H1 (cell line): ENCODE data around the gene CORO1C. TPM values are rescaled to one million over a fixed set of nuclear protein-coding genes. Genes with fewer than 3 reads are reported as not detected.

Source experiments
- CTCF ChIA-PET: fragments of 300-600 bp; sonication (Branson Sonifier 250); formaldehyde crosslinking; loops from one replicate; lab custom pipeline; 2021; ENCODE audit not compliant: partially characterized antibody; lab: Charles Lee
- POLR2A ChIA-PET: fragments of 300-600 bp; sonication (Branson Sonifier 250); formaldehyde crosslinking; loops from one replicate; lab custom pipeline; 2021; ENCODE audit warnings: inconsistent platforms; ENCODE audit not compliant: partially characterized antibody; lab: Charles Lee
- DNase-seq, 2 experiments: peaks; one replicate each; pipeline versions ENCODE4 v3.0.0 to v3.0.0-alpha.2; 2010 to 2022; ENCODE audit warnings: low spot score in 2 of 2, low read depth in 1 of 2, mixed read lengths in 1 of 2
- FAIRE-seq: peaks from 2 replicates; lab custom pipeline; 2011; peaks lifted over from hg19 to GRCh38; lab: Jason Lieb, UNC
- H2AFZ ChIP-seq: 2 replicates; pipeline ENCODE4 v1.8.1; 2012; ENCODE audit warnings: low read length, inconsistent platforms
- H2AK5ac ChIP-seq: 2 replicates; pipeline ENCODE4 v1.6.1; 2013; ENCODE audit warnings: low read depth, low read length
- H2BK120ac ChIP-seq: replicated peaks from 2 replicates; pipeline ENCODE3; 2013; ENCODE audit warnings: low read depth, low read length, inconsistent platforms
- H2BK12ac ChIP-seq: 2 replicates; pipeline ENCODE4 v1.6.1; 2013; ENCODE audit warnings: low read depth, low read length
- H2BK15ac ChIP-seq: 2 replicates; pipeline ENCODE4 v1.6.1; 2013; ENCODE audit warnings: low read length
- H2BK20ac ChIP-seq: 2 replicates; pipeline ENCODE4 v1.6.1; 2013; ENCODE audit warnings: low read length
- H2BK5ac ChIP-seq: 2 replicates; pipeline ENCODE4 v1.6.1; 2013; ENCODE audit warnings: low read depth, low read length
- H3K14ac ChIP-seq: 2 replicates; pipeline ENCODE4 v1.6.1; 2013; ENCODE audit warnings: inconsistent platforms; ENCODE audit not compliant: insufficient read length
- H3K18ac ChIP-seq: 2 replicates; pipeline ENCODE4 v1.6.1; 2013; ENCODE audit warnings: low read length; ENCODE audit errors: extremely low read depth
- H3K23ac ChIP-seq: 2 replicates; pipeline ENCODE4 v1.6.1; 2013; ENCODE audit warnings: inconsistent platforms; ENCODE audit not compliant: insufficient read length
- H3K23me2 ChIP-seq: 2 replicates; pipeline ENCODE4 v1.6.1; 2013; ENCODE audit warnings: low read depth, low read length
- H3K27ac ChIP-seq: 2 replicates; pipeline ENCODE4 v1.6.1; 2011; ENCODE audit warnings: low read depth, low read length, inconsistent platforms
- H3K27me3 ChIP-seq, 4 experiments: replicated peaks in 1 of 4; 1 replicate in 1 of 4; 2 replicates in 3 of 4; pipeline versions ENCODE4 v1.6.1 to v1.8.1; 2011 to 2013; ENCODE audit warnings: low read length in 3 of 4, mild to moderate bottlenecking in 3 of 4, inconsistent platforms in 2 of 4, mixed read lengths in 2 of 4, moderate library complexity in 1 of 4; ENCODE audit not compliant: control insufficient read depth in 3 of 4, insufficient read depth in 3 of 4; ENCODE audit errors: extremely low read depth in 1 of 4
- H3K36me3 ChIP-seq, 4 experiments: 2 replicates each; pipeline versions ENCODE4 v1.6.1 to v1.8.1; 2011 to 2013; ENCODE audit warnings: mild to moderate bottlenecking in 4 of 4, low read length in 3 of 4, moderate library complexity in 2 of 4, control low read depth in 1 of 4, inconsistent platforms in 1 of 4; ENCODE audit not compliant: insufficient read depth in 4 of 4, control insufficient read depth in 2 of 4
- H3K4ac ChIP-seq: replicated peaks from 2 replicates; pipeline ENCODE3; 2013; ENCODE audit warnings: low read length, low read depth, mixed read lengths, inconsistent platforms; ENCODE audit not compliant: insufficient read length
- H3K4me1 ChIP-seq, 4 experiments: replicated peaks in 1 of 4; 1 replicate in 1 of 4; 2 replicates in 3 of 4; pipeline versions ENCODE4 v1.6.1 to v1.8.1; 2011 to 2013; ENCODE audit warnings: low read length in 3 of 4, inconsistent platforms in 2 of 4, mixed read lengths in 1 of 4; ENCODE audit not compliant: insufficient read depth in 4 of 4, control insufficient read depth in 3 of 4
- H3K4me2 ChIP-seq, 2 experiments: 2 replicates each; pipeline versions ENCODE4 v1.6.1 to v1.8.1; 2011 to 2013; ENCODE audit warnings: low read depth in 2 of 2, low read length in 2 of 2, control low read depth in 1 of 2, inconsistent platforms in 1 of 2, mild to moderate bottlenecking in 1 of 2; ENCODE audit not compliant: insufficient read depth in 1 of 2
- H3K4me3 ChIP-seq, 4 experiments: fragments of 200-600, 300-600 bp in 1 of 4; sonication (generic), shearing (Covaris generic), sonication (Bioruptor Twin) in 1 of 4; 2 replicates each; pipeline versions ENCODE4 v1.5.1 to v1.8.1; 2011 to 2016; ENCODE audit warnings: low read length in 4 of 4, low read depth in 3 of 4, control low read depth in 2 of 4, inconsistent platforms in 2 of 4, mild to moderate bottlenecking in 2 of 4, mixed read lengths in 1 of 4, moderate library complexity in 1 of 4; ENCODE audit not compliant: insufficient read depth in 2 of 4; ENCODE audit errors: extremely low read depth in 1 of 4
- H3K56ac ChIP-seq: replicated peaks from 2 replicates; pipeline ENCODE3; 2013; ENCODE audit warnings: low read depth, mild to moderate bottlenecking, mixed read lengths, low read length, inconsistent platforms; ENCODE audit not compliant: insufficient read length
- H3K79me1 ChIP-seq: 2 replicates; pipeline ENCODE4 v1.6.1; 2013; ENCODE audit warnings: low read depth, low read length, control low read depth
- H3K79me2 ChIP-seq, 2 experiments: 2 replicates each; pipeline versions ENCODE4 v1.6.1 to v1.8.1; 2012 to 2013; ENCODE audit warnings: low read length in 2 of 2, mild to moderate bottlenecking in 2 of 2, inconsistent platforms in 1 of 2; ENCODE audit not compliant: insufficient read depth in 2 of 2, control insufficient read depth in 1 of 2
- H3K9ac ChIP-seq, 4 experiments: replicated peaks in 1 of 4; 1 replicate in 1 of 4; 2 replicates in 3 of 4; pipeline versions ENCODE4 v1.6.1 to v1.8.1; 2011 to 2013; ENCODE audit warnings: low read depth in 3 of 4, low read length in 3 of 4, control low read depth in 2 of 4, mild to moderate bottlenecking in 2 of 4, moderate library complexity in 2 of 4, inconsistent platforms in 1 of 4; ENCODE audit errors: extremely low read depth in 1 of 4
- H3K9me3 ChIP-seq, 2 experiments: 2 replicates each; pipeline versions ENCODE4 v1.6.1 to v1.8.1; 2012 to 2013; ENCODE audit warnings: mild to moderate bottlenecking in 2 of 2, moderate library complexity in 2 of 2, control low read depth in 1 of 2, inconsistent platforms in 1 of 2, low read depth in 1 of 2, low read length in 1 of 2, mixed read lengths in 1 of 2; ENCODE audit not compliant: insufficient read depth in 2 of 2
- H4K20me1 ChIP-seq, 2 experiments: replicated peaks in 1 of 2; 2 replicates each; pipeline versions ENCODE3 to v1.8.1; 2011 to 2013; ENCODE audit warnings: inconsistent platforms in 2 of 2, low read length in 2 of 2, mild to moderate bottlenecking in 1 of 2; ENCODE audit not compliant: insufficient read depth in 2 of 2, control insufficient read depth in 1 of 2
- H4K5ac ChIP-seq: 2 replicates; pipeline ENCODE4 v1.6.1; 2013; ENCODE audit warnings: low read length, low read depth, mixed read lengths, inconsistent platforms; ENCODE audit not compliant: insufficient read length
- H4K8ac ChIP-seq: 2 replicates; pipeline ENCODE4 v1.8.0; 2013; ENCODE audit warnings: mild to moderate bottlenecking, moderate library complexity, low read length, inconsistent platforms; ENCODE audit not compliant: insufficient read depth; ENCODE audit errors: extremely low read depth
- H4K91ac ChIP-seq: replicated peaks from 2 replicates; pipeline ENCODE3; 2013; ENCODE audit warnings: low read length, mixed read lengths, inconsistent platforms; ENCODE audit not compliant: insufficient read length
- BRCA1 ChIP-seq: IDR thresholded peaks from 2 replicates; pipeline ENCODE4 v1.6.1; 2012; ENCODE audit warnings: low read depth, low read length, improper control_type of control experiment
- GTF2F1 ChIP-seq: IDR thresholded peaks from 2 replicates; pipeline ENCODE4 v1.6.1; 2012; ENCODE audit warnings: low read depth, low read length, improper control_type of control experiment, borderline replicate concordance
- KDM1A ChIP-seq: fragments of 200-600, 300-600 bp; sonication (generic); IDR thresholded peaks from 2 replicates; pipeline ENCODE4 v1.7.1; 2016; ENCODE audit warnings: mild to moderate bottlenecking, low read length, borderline replicate concordance
- MAX ChIP-seq: IDR thresholded peaks from 2 replicates; pipeline ENCODE4 v1.6.1; 2012; ENCODE audit warnings: inconsistent platforms
- RAD21 ChIP-seq, 2 experiments: IDR thresholded peaks in 1 of 2; conservative IDR thresholded peaks in 1 of 2; 2 replicates each; pipeline ENCODE4 v1.6.1; 2011; ENCODE audit warnings: low read depth in 2 of 2, low read length in 2 of 2, improper control_type of control experiment in 1 of 2, inconsistent platforms in 1 of 2, mild to moderate bottlenecking in 1 of 2, moderate library complexity in 1 of 2
- RFX5 ChIP-seq: IDR thresholded peaks from 2 replicates; pipeline ENCODE4 v1.6.1; 2011; ENCODE audit warnings: low read depth, low read length, improper control_type of control experiment, borderline replicate concordance
- SAP30 ChIP-seq: fragments of 300-600 bp; sonication (generic); IDR thresholded peaks from 2 replicates; pipeline ENCODE4 v1.7.1; 2012; ENCODE audit warnings: low read length, moderate library complexity, mild to moderate bottlenecking, inconsistent platforms; ENCODE audit not compliant: insufficient read depth, insufficient replicate concordance
- SP1 ChIP-seq: IDR thresholded peaks from 2 replicates; pipeline ENCODE4 v1.6.1; 2011; ENCODE audit warnings: low read depth, low read length
- TAF7 ChIP-seq: optimal IDR thresholded peaks from 2 replicates; pipeline ENCODE3; 2011; ENCODE audit warnings: low read depth, mild to moderate bottlenecking, inconsistent platforms, low read length, moderate library complexity, borderline replicate concordance
- TEAD4 ChIP-seq: IDR thresholded peaks from 2 replicates; pipeline ENCODE4 v1.6.1; 2012; ENCODE audit warnings: low read depth, low read length, inconsistent platforms, mixed read lengths
- YY1 ChIP-seq: IDR thresholded peaks from 2 replicates; pipeline ENCODE4 v1.6.1; 2011; ENCODE audit warnings: low read depth, mild to moderate bottlenecking, low read length
- WGBS, 2 experiments: shearing (Covaris generic) in 1 of 2; methylation state at CpG; one replicate each; pipeline versions ENCODE4 v1.1.6 to v1.1.7; 2013 to 2015; ENCODE audit warnings: low lambda C conversion rate in 2 of 2, mixed read lengths in 2 of 2, inconsistent platforms in 1 of 2, low coverage in 1 of 2, missing lambda C conversion rate in 1 of 2; ENCODE audit not compliant: insufficient replicate concordance in 2 of 2, insufficient coverage in 1 of 2, insufficient read length in 1 of 2; ENCODE audit errors: extremely low coverage in 1 of 2, missing lambda C conversion rate in 1 of 2; 5-methylcytosine and 5-hydroxymethylcytosine counted together
- polyA plus RNA-seq, 7 experiments: library from polyadenylated mRNA; depleted of rRNA in 3 of 7; stranded (reverse) in 5 of 7; unstranded in 2 of 7; fragments of >200 nt in 5 of 7; fragments of 200-250 nt in 2 of 7; gene quantifications; 1 replicate in 5 of 7; 2 replicates in 1 of 7; 4 replicates in 1 of 7; pipeline versions ENCODE4 v1.2.1 to v1.2.3, GENCODE V29; 2011 to 2013; ENCODE audit warnings: missing spikeins in 2 of 7, mixed read lengths in 2 of 7
- total RNA-seq: library from RNA; stranded (reverse); fragmentation: NEBNext Ultra II Directional; extraction: Animal tissue kit (Norgen Biotek cat#: 25700); gene quantifications from 2 replicates; pipeline ENCODE4 v1.2.1, GENCODE V29; 2021

The CORO1C gene
- total and polyA plus RNA-seq, 2 of the 8 experiments (the other 6 are each of a cell fraction or from before 2014, with no cell fraction given): 72.7 to 120 TPM

GRCh38 chr12:108612788-108613282 is 118.5 kb downstream of the CORO1C start:
- no peak overlapping the region for H2BK120ac ChIP-seq
- no peaks in the 10 kb centered on the region for H3K36me3 ChIP-seq
- no peak overlapping the region for H3K4me2 ChIP-seq
- H4K5ac ChIP-seq: no peak overlapping the region
- 66% methylated on average over 8 of the region's 8 CpGs; no CpG with 5 or more reads in 1 of the 2 experiments for WGBS, 2 experiments
- no peak overlapping the region; the same call in 1 of the 2 replicates for H2BK20ac ChIP-seq
- H3K4me1 ChIP-seq: peaks cover 0 to 12% (median 1%) of the 10 kb centered on the region in 4 experiments; a peak in 4 of 7 replicates
- no peak overlapping the region for H2AFZ ChIP-seq
- H3K4ac ChIP-seq: peak overlapping the region; percentile 15
- no peak overlapping the region for H4K8ac ChIP-seq
- H2BK5ac ChIP-seq: peak overlapping the region; percentile 48; the same call in 1 of the 2 replicates
- no peak overlapping the region for H3K27ac ChIP-seq
- no peak overlapping the region for H3K23ac ChIP-seq
- H2AK5ac ChIP-seq: no peak overlapping the region
- H3K56ac ChIP-seq: no peak overlapping the region
- no peak overlapping the region for H3K9ac ChIP-seq
- H3K79me2 ChIP-seq: no peaks in the 10 kb centered on the region
- H3K4me3 ChIP-seq: no peak overlapping the region
- ChIA-PET POLR2A (interaction anchor here (0.7 to 2.0 kb wide), 7 partner anchors 8 to 51 kb away, joined by 3 to 10 read pairs (median 3); partner anchors contain the start of genes ISCU and SART3), CTCF (interaction anchor here (0.6 to 22.5 kb wide), 15 partner anchors 8 to 651 kb away, joined by 3 to 523 read pairs (median 5); partner anchors contain the start of genes ISCU and SART3)
- H3K18ac ChIP-seq: peak overlapping the region; percentile 26; the same call in 1 of the 2 replicates
- no peaks in the 10 kb centered on the region for H3K27me3 ChIP-seq
- H3K79me1 ChIP-seq: no peaks in the 10 kb centered on the region
- H3K14ac ChIP-seq: no peak overlapping the region
- no peak for FAIRE-seq
- no peaks in the 10 kb centered on the region for H3K23me2 ChIP-seq
- peak overlapping the region; percentile 79 for H4K91ac ChIP-seq
- no peaks in the 10 kb centered on the region for H4K20me1 ChIP-seq
- TF ChIP-seq KDM1A (peak; percentile 69; the same call in 1 of the 2 replicates), BRCA1 (no peak), TAF7 (no peak), SP1 (peak; percentile 89), RAD21 (IDR thresholded peaks at IDR 0.05 in 1 of 2, conservative IDR thresholded peaks at IDR 0.05 in 1 of 2; ENCODE audit: low read depth in 2 of 2, low read length in 2 of 2) (no peak), MAX (peak; percentile 19; the same call in 1 of the 2 replicates), YY1 (0 out of 2 replicates have a peak, but pooled peaks have one; percentile 47), TEAD4 (peak; percentile 38; the same call in 1 of the 2 replicates), RFX5 (peak; percentile 26; the same call in 1 of the 2 replicates), GTF2F1 (no peak), SAP30 (no peak)
- DNase-seq: no peak
- H2BK12ac ChIP-seq: peak overlapping the region; percentile 80; the same call in 1 of the 2 replicates
- H3K9me3 ChIP-seq: no peaks in the 10 kb centered on the region
- no peak overlapping the region for H2BK15ac ChIP-seq
